Vagina (tissue), 2 donors: ENCODE data around the gene RMND5A. TPM values are rescaled to one million over a fixed set of nuclear protein-coding genes. Genes with fewer than 3 reads are reported as not detected.
"Not testable (repeated sequence)": the region's sequence is repeated elsewhere in the genome, so short reads cannot be mapped to it uniquely, and the experiment has no call there.

Experiments used
- DNase-seq, 2 donors: peaks; one replicate each; pipeline ENCODE4 v3.0.0-alpha.2; 2017; ENCODE audit errors: extremely low spot score in 2 of 2
- H3K27ac ChIP-seq: fragments of 200-600 bp; sonication (generic); one replicate; pipeline ENCODE4 v1.5.1; 2019
- H3K27me3 ChIP-seq: fragments of 200-600 bp; sonication (generic); one replicate; pipeline ENCODE4 v1.5.1; 2019
- H3K36me3 ChIP-seq, 2 donors: fragments of 200-600 bp; sonication (generic); one replicate each; pipeline ENCODE4 v1.5.1; 2017 to 2019
- H3K4me1 ChIP-seq: fragments of 200-600 bp; sonication (generic); one replicate; pipeline ENCODE4 v1.5.1; 2019
- H3K4me3 ChIP-seq, 2 donors: fragments of 200-600 bp; sonication (generic); 1 replicate in 1 of 2; 2 replicates in 1 of 2; pipeline ENCODE4 v1.5.1; 2016 to 2019
- H3K9me3 ChIP-seq: fragments of 200-600 bp; sonication (generic); one replicate; pipeline ENCODE4 v1.5.1; 2019
- CTCF ChIP-seq, 3 experiments: fragments of 450-650 bp in 2 of 3; fragments of 200-600 bp in 1 of 3; sonication (generic) in 1 of 3; IDR thresholded peaks; one replicate each; pipeline ENCODE4 v1.5.1; 2017 to 2019; ENCODE audit warnings: antibody characterized with exemption in 3 of 3, mild to moderate bottlenecking in 2 of 3, moderate library complexity in 2 of 3
- POLR2A ChIP-seq, 2 donors: fragments of 450-650 bp; IDR thresholded peaks; one replicate each; pipeline ENCODE4 v1.6.1; 2017; ENCODE audit warnings: antibody characterized with exemption in 2 of 2, mild to moderate bottlenecking in 2 of 2, moderate library complexity in 2 of 2
- POLR2AphosphoS5 ChIP-seq, 2 donors: sonication (generic); formaldehyde crosslinking; IDR thresholded peaks; one replicate each; pipeline ENCODE4 v1.9.0; 2017; ENCODE audit warnings: antibody characterized with exemption in 2 of 2, mild to moderate bottlenecking in 2 of 2, low read depth in 1 of 2; ENCODE audit not compliant: insufficient read depth in 1 of 2
- intact Hi-C: fragments of 100-400 bp; cut with DNase I; formaldehyde crosslinking; loops from one replicate; pipeline ENCODE4 v1.15.1; 2023
- total RNA-seq: library from RNA; depleted of rRNA; stranded (reverse); fragments of >200 nt; gene quantifications from one replicate; pipeline ENCODE4 v1.2.3, GENCODE V29; 2016

The RMND5A gene
- total RNA-seq, 1 donor from 2014 or later: 37.6 TPM

- H3K4me3 ChIP-seq: no peak overlapping the region
- H3K9me3 ChIP-seq: peaks cover 3% of the 10 kb centered on the region
- intact Hi-C loops: no loop called here
- no peak overlapping the region for H3K27ac ChIP-seq
- H3K36me3 ChIP-seq: no peaks in the 10 kb centered on the region
- peaks cover 18% of the 10 kb centered on the region for H3K4me1 ChIP-seq
- no peaks in the 10 kb centered on the region for H3K27me3 ChIP-seq
- DNase-seq: no peak
- TF ChIP-seq POLR2A (IDR thresholded peaks at IDR 0.05) (no peak), POLR2AphosphoS5 (IDR thresholded peaks at IDR 0.05; ENCODE audit: insufficient read depth in 1 of 2, low read depth in 1 of 2) (no peak), CTCF (IDR thresholded peaks at IDR 0.05) (no peak)
Observed at GRCh38 chr2:86700690-86701089, 19.4 kb upstream of the RMND5A start.

GRCh38 chr2:86703704-86704361 is 16.3 kb upstream of the RMND5A start:
- Histone ChIP-seq H3K4me3 (no peak overlapping the region), H3K4me1 (peaks cover 18% of the 10 kb centered on the region), H3K27me3 (no peaks in the 10 kb centered on the region), H3K36me3 (no peaks in the 10 kb centered on the region), H3K9me3 (no peaks in the 10 kb centered on the region), H3K27ac (no peak overlapping the region)
- intact Hi-C loops: no loop called here
- TF ChIP-seq POLR2AphosphoS5 (IDR thresholded peaks at IDR 0.05; ENCODE audit: insufficient read depth in 1 of 2, low read depth in 1 of 2): no peak
- TF ChIP-seq CTCF (IDR thresholded peaks at IDR 0.05): peak in 1 of 3 experiments; percentile 11
- TF ChIP-seq POLR2A (IDR thresholded peaks at IDR 0.05): no peak
- DNase-seq: no peak

- TF ChIP-seq POLR2AphosphoS5 (IDR thresholded peaks at IDR 0.05; ENCODE audit: insufficient read depth in 1 of 2, low read depth in 1 of 2) (no peak), POLR2A (IDR thresholded peaks at IDR 0.05) (no peak), CTCF (IDR thresholded peaks at IDR 0.05) (no peak)
- no peaks in the 10 kb centered on the region for H3K36me3 ChIP-seq
- DNase-seq: no peak
- H3K9me3 ChIP-seq: no peaks in the 10 kb centered on the region
- no peak overlapping the region for H3K27ac ChIP-seq
- no peak overlapping the region for H3K4me3 ChIP-seq
- no peaks in the 10 kb centered on the region for H3K27me3 ChIP-seq
- intact Hi-C loops: no loop called here
- H3K4me1 ChIP-seq: peaks cover 18% of the 10 kb centered on the region
Observed at GRCh38 chr2:86704459-86704971, 15.6 kb upstream of the RMND5A start.

- intact Hi-C loops: no loop called here
- H3K36me3 ChIP-seq: no peaks in the 10 kb centered on the region
- no peak overlapping the region for H3K27ac ChIP-seq
- no peak overlapping the region for H3K4me3 ChIP-seq
- no peaks in the 10 kb centered on the region for H3K9me3 ChIP-seq
- no peak for DNase-seq
- no peak for TF ChIP-seq CTCF (IDR thresholded peaks at IDR 0.05)
- H3K27me3 ChIP-seq: no peaks in the 10 kb centered on the region
- H3K4me1 ChIP-seq: peaks cover 18% of the 10 kb centered on the region
Observed at GRCh38 chr2:86706220-86706619, 13.9 kb upstream of the RMND5A start.

- peaks cover 18% of the 10 kb centered on the region for H3K4me1 ChIP-seq
Observed at GRCh38 chr2:86706935-86707334, 13.2 kb upstream of the RMND5A start.

GRCh38 chr2:86708126-86708525 is 12.0 kb upstream of the RMND5A start:
- H3K36me3 ChIP-seq, DNase-seq, intact Hi-C loops, H3K27ac ChIP-seq, H3K27me3 ChIP-seq, H3K9me3 ChIP-seq, H3K4me3 ChIP-seq: not testable (repeated sequence)
- H3K4me1 ChIP-seq: peaks cover 18% of the 10 kb centered on the region

More at GRCh38 chr2:86706935-86707334, 13.2 kb upstream of the RMND5A start:
- no peak overlapping the region for H3K4me3 ChIP-seq
- intact Hi-C loops: no loop called here
- no peaks in the 10 kb centered on the region for H3K36me3 ChIP-seq
- no peaks in the 10 kb centered on the region for H3K27me3 ChIP-seq
- H3K9me3 ChIP-seq: no peaks in the 10 kb centered on the region
- TF ChIP-seq POLR2AphosphoS5 (IDR thresholded peaks at IDR 0.05; ENCODE audit: insufficient read depth in 1 of 2, low read depth in 1 of 2): no peak
- no peak for TF ChIP-seq POLR2A (IDR thresholded peaks at IDR 0.05)
- no peak for TF ChIP-seq CTCF (IDR thresholded peaks at IDR 0.05)
- DNase-seq: no peak
- H3K27ac ChIP-seq: no peak overlapping the region

GRCh38 chr2:86714579-86715173 is 5.4 kb upstream of the RMND5A start:
- H3K4me1 ChIP-seq, H3K27ac ChIP-seq, H3K9me3 ChIP-seq, H3K36me3 ChIP-seq, DNase-seq, H3K27me3 ChIP-seq, H3K4me3 ChIP-seq, intact Hi-C loops: not testable (repeated sequence)

GRCh38 chr2:86719263-86719636 is 841 bp upstream of the RMND5A start:
- DNase-seq, H3K4me1 ChIP-seq, intact Hi-C loops, H3K9me3 ChIP-seq, H3K36me3 ChIP-seq, H3K27me3 ChIP-seq: not testable (repeated sequence)
- Histone ChIP-seq H3K4me3 (peak overlapping the region; percentile 63 to 74), H3K27ac (peak overlapping the region; percentile 83)
